Fibroblast of the conjunctiva (primary cell): ENCODE results near the gene DTD2.
"Not testable (repeated sequence)": the region's sequence is repeated elsewhere in the genome, so short reads cannot be mapped to it uniquely, and the experiment has no call there.

Source experiments
- DNase-seq: peaks from one replicate; pipeline ENCODE4 v3.0.0-alpha.2; 2010; ENCODE audit warnings: low read depth

DTD2 gene

DNA sequence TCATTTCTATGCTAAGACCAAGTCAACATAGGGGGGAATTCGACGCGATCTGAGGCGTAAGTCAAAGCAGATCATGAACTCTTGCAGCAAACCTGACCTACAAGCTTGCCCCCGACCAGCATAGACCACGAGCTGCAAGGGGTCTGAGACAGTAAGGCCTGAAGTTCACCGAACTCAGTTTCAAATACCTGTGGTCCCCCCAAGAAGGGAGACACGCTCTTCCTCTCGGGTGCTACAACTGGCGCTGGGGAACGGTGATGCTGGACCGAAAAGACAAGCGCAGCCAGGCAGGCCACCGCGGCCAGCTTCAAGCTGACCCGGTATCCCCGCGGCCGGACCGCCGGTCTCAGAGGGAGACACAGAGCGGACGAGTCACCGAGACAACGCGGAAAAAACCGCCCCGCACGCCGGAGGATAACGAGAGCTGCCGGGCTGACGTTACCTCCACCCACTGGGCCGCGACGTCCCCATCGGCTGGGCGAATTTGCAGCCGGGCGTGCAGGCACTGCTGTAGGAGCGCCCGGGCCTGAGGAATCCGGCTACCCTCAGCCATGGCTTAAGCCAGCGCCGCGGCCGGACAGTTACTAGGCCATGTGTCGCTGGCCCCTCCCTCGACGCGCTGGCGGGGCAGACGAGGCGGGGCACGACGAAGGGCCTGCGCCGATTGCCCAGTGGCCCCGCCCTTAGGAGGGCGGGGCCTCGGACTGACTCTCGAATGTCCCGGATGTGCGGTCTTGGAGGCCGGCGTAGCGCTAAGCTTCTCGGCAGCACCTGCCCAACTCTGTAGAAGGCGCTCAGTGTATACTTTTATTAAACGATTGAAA, at the start of gene DTD2:
TSS of gene DTD2 (minus strand) at position 666 of the 824 bp plus-strand sequence. CDS start at position 553, 113 bp downstream.
- peak; percentile 89 for DNase-seq

DNA sequence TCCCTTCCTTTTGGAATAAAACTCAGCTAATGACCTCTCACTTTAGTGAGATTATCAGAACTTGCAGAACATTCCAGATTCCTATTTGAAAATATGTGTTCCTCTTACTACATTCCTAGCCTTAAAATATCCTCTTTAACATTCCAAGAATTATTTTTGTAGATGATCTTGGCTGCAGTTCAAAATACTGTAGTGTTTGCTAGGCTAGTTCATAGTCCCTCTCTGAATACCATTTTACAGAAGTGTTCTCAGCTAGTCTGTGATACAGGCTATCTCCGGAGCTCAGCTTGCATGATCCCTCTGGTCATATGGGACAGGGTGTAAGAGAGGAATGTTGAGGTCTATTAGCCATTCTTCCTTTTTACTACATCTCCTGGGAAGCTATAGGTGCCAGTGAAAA, 48.1 kb upstream of the DTD2 start:
- DNase-seq = no peak

DNA sequence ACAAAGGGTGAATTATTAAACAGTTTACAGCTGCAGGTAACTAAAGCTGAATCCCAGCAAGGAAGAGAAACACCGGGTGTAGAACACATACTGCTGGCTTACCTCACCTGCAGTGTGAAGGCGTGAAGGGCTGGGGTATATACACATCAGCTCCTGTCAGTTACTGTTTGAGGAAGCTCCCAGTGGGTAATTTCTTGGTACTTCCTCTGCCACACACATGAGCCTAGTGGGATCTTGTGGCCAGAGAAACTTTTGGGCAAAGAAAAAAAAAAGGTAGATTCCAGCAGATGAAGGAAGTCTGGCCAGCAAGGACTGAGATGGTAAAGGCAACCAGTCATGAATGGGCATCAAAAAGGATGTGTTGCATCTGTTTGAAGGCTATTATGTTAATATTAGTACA, 44.6 kb upstream of the DTD2 start:
- DNase-seq = no peak

DNA sequence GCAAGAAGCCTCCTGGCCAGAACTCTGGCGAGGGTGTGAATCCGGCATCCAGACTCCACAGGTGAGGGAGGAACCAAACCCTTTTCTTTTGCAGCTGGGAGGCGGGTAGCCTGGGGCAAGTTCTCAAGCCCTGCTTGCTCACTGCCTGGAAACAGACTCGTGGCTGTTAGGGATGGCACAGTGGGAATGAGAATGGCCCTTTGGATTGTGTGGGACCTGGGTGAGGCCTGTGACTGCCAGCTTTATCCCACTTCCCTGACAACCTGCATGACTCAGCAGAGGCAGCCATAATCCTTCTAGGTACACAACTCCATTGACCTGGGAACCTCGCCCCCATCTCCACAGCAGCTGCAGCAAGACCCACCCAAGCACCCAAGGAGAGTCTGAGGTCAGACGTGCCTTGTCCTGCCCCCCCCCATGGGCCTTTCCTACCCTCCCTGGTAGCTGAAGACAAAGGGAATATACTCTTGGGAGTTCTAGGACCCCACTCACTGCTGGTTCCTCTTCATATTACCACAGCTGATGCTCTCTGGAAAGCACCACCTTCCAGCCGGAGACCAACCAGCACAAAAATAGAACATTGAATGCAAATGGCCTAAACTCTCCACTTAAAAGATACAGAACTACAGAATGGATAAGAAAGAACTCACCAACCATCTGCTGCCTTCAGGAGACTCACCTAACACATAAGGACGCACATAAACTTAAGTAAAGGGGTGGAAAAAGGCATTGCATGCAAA, 35.6 kb upstream of the DTD2 start:
- no peak for DNase-seq

DNA sequence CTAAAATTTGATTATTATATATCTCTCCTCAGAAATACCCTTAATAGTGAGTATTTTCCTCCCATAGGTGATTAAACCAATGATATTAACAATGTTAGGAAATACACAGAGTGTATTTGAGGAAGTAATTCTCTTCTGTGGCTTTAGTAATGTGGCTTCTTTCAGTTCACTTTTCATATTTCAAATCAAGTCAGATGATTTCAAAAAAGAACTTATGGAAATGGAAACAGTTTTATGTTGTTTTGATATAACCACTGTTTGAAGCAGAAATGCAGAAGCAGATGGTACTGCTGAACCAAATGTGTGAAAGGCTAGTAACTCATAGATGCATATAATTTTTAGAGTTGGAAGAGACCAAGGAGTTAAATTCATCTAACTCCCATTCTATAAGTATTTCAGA, 32.4 kb upstream of the DTD2 start:
- no peak for DNase-seq

DNA sequence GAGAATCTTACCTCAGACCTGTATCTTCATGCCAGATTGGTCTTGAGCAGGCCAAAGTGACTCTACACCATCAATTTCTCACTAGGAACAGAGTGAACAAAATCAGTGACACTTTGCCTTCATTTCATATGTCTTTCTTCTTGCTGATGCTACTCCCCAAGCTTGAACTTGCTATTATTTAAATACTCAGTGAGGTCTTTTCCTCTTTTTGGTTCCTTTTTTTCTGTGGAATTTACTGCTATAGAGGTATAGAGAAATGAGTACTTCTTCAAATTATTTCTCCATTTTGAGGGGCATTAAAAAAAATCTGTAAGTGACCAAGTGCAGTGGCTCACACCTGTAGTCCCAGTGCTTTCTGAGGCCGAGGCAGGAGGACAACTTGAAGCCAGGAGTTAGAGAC, 30.6 kb upstream of the DTD2 start, which contains the start of gene GPR33:
TSS of gene GPR33 (minus strand) at position 154 of the 400 bp plus-strand sequence. CDS start 4,074 bp downstream, outside the sequence.
- DNase-seq = no peak

DNA sequence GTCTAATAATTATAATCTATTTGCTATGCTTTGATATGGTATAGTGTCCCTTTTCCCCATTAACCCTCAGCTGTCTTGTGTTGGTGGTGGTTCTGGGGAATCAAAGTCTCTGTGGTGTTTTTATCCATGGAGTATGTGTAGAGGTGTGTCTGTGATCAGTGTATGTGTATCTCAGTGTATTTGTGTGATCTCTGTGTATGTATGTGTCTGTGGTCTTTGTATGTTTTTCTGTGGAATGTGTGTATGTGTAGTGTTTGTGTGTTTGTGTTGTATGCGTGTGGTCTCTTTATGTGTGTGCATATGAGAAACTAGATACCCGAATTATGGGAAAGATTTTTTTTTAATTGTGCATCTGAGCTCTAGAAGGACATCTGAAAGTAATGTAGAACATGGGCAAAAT, 29.5 kb upstream of the DTD2 start:
- DNase-seq = no peak

DNA sequence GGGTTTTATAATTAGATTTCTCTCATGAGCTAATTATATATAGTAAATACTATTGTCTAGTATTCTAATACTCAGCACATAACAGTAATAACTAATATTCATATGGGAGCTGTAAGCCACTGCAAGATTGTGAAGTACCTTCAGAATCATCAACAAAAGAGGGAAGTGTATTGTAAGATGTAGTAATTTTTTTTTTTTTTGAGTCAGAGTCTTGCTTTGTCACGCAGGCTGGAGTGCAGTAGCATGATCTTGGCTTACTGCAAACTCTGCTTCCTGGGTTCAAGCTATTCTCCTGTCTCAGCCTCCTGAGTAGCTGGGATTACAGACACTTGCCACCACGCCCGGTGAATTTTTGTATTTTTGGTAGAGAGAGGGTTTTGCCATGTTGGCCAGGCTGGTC, 27.4 kb upstream of the DTD2 start:
- no peak for DNase-seq

DNA sequence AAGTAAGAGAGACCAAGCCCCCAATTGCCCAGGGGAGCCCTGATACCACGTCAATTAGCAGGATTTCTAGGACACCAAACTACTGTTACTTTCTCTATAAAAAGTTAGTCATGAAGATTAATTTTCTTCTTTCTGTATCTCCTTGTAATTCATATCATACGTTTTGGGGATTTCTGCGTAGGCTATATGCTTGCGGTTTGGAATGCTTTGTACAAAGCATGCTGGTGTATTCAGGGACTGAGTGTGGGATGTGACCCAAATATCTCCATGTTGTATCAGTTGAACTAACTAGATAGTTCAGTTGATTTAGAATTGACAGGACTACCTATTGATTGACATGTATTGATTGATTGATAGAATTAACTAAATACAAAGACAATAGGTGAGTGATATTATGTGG, 22.9 kb upstream of the DTD2 start:
- DNase-seq = no peak

DNA sequence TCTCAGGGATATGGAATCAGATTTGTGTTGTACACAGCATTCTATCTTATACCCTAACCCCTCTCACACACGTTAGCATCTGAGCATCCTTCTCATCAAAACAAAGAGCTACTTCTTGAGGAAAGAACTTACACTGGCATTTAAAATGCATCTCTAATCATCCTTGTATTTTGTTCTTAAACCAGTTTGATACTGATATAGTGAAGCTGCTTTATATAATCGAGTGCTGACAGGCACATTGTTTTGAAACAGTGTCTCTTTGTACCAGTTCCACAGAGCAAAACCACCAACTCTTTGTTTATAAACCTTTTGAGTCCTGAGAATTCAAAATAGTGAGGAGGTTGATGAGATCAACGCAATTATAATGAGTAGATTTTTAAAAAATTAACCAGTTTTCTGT, 21.7 kb upstream of the DTD2 start:
- no peak for DNase-seq

DNA sequence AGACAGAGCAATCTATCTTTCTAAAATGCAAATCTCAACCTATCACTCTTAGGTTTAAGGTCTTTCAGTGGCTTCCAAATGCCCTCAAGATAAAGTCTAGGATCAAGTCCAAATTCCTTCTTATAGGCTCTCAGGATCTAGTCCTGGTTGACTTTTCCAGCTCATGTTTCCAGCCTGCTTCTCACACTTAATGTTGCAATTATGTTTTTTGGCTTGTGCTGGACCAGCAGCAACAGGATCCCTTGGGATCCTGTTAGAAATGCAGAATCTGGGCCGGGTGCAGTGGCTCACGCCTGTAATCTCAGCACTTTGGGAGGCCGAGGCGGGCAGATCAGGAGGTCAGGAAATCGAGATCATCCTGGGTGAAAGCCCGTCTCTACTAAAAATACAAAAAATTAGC, 19.9 kb upstream of the DTD2 start:
- DNase-seq = no peak

DNA sequence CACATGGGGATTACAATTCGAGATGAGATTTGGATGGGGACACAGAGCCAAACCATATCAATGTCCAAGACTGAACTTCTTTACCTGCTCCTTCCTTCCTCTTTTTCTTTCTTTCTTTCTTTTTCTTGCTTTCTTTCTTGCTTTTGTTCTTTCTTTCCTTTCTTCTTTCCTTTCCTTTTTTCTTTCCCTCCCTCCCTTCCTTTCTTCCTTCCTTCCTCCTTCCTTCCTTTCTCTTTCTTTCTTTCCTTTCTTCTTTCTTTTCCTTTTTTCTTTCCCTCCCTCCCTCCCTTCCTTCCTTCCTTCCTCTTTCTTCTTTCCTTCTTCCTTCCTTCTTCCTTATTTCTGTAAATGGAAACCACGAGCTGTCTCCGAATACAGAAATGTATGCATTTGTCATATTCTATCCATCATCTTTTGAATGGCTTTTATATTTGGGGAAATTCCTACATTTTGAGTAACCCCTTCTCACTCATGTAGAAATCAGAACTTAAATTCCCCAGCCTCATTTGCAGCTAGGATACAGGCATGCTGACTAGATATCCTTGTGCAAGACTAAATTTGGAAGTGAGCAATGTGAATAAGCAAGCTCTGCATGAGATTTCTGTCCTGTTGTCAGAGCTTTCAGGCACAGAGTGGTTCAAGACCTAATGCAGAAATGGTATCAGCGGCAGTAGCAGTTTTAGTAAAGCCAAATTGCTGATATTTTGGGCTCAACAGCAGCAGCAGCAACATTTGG, 19.0 kb upstream of the DTD2 start:
- DNase-seq = no peak

DNA sequence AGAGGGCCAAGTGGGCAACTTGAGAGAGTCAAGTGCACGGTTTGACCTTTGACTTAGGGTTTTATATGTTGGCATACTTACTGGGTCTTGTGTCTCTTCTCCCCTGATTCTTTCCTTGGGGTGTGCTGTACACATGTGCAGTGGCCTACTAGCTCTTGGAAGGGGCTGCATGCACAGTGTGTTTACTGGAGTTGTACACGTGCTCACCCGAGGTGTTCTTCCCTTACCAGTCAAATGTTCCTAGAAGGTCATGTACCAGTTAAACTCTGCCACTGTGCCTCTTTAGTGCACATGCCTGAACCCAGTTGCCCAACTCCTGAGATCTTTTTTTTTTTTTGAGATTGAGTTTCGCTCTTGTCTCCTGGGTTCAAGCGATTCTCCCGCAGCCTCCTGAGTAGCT, 9.2 kb upstream of the DTD2 start:
- no peak for DNase-seq

DNA sequence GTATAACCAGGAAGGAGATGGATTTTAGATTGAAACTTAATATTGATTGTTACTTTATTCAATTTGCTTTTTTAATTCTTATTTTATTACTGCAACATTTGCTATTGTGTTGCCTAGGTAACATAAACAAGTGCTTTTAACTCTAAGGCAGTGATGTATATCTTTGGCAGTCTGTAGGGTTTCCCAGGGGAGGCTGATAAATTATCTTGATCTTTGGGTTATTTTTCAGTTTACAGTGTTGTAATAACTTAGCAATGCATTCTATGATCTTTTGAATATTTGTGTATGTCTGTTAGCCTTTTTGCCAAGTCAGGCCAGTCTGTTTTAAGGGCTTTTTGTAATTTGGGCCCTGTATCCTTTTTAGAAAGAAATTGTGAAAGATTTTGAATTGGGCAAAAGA, 7.8 kb upstream of the DTD2 start:
- DNase-seq = peak; percentile 43

DNA sequence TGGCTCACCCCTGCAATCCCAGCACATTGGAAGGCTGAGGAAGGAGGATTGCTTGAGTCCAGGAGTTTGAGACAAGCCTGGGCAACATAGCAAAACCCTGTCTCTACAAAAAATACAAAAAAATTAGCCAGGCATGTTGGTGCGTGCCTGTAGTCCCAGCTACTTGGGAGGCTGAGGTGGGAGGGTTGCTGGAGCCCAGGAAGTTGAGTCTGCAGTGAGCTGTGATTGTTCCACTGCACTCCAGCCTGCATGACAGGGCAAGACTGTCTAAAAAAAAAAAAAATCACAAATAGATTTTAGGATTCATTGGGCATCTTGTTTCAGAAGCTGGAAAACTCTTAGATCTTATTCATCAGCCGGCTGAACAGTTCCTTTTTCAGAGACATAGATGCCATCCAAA, 5.1 kb upstream of the DTD2 start:
- DNase-seq = not testable (repeated sequence)

DNA sequence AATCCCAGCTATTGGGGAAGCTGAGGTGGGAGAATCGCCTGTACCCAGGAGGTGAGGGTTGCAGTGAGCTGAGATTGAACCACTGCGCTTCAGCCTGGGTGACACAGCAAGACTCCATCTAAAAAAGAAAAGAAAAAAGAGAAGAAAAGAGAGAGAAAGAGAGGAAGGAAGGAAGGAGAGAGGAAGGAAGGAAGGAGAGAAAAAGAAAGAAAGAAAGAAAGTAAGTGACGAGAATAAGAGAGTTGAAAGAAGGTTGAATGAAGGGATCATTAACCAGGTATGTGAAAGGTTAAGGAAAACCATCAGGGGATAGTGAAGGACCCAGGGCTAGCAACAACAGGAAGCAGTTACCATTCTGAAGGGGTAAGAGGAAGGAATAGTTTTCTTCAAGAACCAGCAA, 4.2 kb upstream of the DTD2 start:
- no peak for DNase-seq

DNA sequence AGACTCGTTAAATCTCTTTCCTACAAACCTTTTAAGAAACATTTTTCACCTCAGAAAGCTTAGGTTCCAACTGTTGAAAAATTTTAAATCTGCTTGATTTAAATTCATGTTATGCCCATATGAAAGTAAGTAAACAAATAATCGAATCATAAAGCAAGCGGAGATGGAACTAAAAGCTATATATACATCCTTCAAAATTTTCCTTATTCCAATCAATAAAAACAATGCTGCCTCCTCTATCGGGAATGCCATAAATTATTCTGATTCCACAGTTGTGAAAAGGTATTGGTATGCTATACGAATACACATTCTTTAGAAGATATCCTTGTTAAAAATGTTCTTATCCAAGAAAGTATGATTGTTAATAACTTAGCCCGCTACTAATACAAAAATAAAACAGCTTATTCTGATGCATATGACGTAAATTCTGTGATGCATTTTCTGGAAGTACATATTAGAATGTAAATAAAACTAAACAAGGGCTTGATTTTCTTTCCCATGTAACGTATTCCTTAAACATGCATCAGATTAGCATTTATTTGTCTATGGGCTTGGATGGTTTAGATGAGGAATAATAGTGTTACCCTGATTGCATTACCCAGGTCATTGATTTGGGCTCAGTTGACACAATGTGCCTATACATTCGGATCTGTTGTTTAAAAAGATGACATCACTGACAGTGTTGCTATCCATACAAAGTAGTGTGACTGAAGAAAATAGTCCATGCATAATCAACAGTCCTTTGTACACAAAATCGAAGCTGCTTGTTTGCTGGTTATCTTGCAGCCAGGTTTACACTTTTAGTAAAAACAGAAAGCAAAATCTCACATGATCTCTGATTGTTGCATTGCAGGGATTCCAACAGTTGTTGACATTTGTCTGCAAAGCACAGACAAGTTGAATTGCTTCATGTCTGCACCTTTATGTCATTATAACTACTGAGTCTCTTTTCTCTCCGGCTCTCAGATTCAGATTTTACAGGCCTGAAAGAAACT, 656 bp upstream of the DTD2 start:
- DNase-seq = no peak

DNA sequence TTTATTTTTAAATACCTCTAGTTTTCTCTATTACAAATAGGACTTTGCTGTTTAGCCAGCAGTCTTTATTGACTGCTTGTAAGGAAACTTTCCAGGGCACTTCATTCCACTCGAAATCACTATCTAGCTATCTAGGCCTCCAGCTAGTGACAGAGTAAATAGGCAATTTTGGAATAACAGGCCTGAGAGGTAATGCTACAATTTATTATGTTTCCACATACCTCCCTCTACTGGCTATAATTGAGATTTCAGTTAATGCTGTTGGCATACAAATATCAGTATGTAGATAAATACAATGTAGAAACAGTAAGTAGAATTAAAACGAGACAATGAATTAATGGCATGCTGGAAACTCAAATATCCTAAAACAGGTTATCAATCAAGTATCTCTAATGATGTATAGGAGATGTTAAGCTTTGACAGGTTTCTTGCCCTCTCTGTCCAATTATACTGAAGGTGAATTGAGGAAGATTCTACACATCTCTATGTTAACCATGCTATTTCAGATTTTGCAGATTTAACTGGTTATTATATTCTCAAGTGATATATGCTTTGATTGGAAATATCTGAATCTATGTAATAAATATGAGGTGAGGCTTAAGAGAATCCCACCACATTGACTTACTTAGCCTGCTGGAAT, 7.2 kb downstream of the DTD2 start:
- DNase-seq = peak; percentile 32

DNA sequence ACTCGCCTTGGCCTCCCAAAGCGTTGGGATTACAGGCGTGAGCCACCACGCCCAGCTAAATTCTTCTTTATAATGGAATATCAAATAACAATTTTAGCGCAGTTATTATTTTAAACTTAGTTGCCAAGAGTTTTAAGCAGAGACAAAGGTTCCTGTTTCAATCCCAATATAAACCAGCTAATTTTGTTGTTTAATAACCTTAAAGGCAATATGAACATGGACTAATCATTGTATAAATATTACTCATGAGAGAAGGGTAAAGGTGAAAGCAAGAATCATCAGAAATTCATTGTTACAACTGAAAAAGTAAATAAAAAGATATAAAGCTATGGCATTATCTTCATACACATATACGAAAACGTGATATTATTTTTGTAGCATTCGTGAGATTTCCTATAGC, 8.2 kb downstream of the DTD2 start:
- no peak for DNase-seq

DNA sequence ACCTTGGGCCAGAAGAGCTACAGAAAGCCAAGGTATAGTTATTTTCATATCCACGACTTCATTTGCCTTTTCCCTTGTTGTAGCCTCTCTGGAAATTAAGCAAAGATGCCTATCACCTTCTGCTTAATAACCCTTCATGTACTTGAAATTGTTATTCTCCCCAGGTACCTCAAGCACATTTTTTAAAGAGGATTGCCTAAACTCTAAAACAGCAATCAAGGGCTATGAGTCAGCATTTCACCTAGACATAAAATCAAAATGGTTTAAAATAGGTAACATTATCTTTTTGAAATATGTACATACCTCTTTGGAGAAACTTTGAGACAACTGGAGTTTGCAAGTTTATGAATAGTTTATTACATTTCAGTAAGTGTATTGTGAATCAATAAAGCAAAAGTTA, 11.6 kb downstream of the DTD2 start:
- DNase-seq = no peak

DNA sequence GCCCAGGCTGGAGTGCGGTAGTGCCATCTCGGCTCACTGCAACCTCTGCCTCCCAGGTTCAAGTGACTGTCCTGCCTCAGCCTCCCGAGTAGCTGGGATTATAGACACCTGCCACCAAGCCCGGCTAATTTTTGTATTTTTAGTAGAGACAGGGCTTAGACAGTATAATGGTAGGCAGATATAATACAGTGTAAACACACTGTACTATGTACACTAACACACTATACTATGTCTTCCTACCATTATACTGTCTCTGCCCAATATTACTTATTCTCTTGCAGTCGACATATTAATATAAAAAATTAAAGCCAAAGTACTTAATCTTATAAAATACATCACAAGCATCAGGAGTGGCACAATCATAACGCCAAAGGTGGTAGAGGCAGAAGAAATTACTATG, 15.0 kb downstream of the DTD2 start:
- no peak for DNase-seq
